Gastrocnemius medialis (tissue), 4 donors: Measurements from ENCODE around the gene ZNF112. TPM values are rescaled to one million over a fixed set of nuclear protein-coding genes. Genes with fewer than 3 reads are reported as not detected.
"Not testable (repeated sequence)": the region's sequence is repeated elsewhere in the genome, so short reads cannot be mapped to it uniquely, and the experiment has no call there.

Source experiments
- ATAC-seq, 2 donors: fragments of 150-250 bp; one replicate each; pipeline ENCODE4 v1.9.1; 2016
- DNase-seq, 2 donors: peaks; one replicate each; pipeline ENCODE4 v3.0.0-alpha.2; 2019
- H3K27ac ChIP-seq, 4 donors: fragments of 200-600 bp; sonication (generic); 1 replicate in 1 of 4; 2 replicates in 3 of 4; pipeline ENCODE4 v1.5.1; 2016 to 2018; ENCODE audit warnings: mild to moderate bottlenecking in 2 of 4, moderate library complexity in 1 of 4
- H3K27me3 ChIP-seq, 3 donors: fragments of 200-600 bp; sonication (generic) in 2 of 3; 1 replicate in 1 of 3; 2 replicates in 2 of 3; pipeline versions ENCODE4 v1.5.1 to v1.6.0; 2016 to 2019; ENCODE audit warnings: mild to moderate bottlenecking in 1 of 3, moderate library complexity in 1 of 3
- H3K36me3 ChIP-seq, 2 donors: fragments of 200-600 bp; sonication (generic) in 1 of 2; one replicate each; pipeline ENCODE4 v1.5.1; 2017 to 2018
- H3K4me1 ChIP-seq, 2 donors: fragments of 200-600 bp; sonication (generic) in 1 of 2; one replicate each; pipeline ENCODE4 v1.5.1; 2016 to 2017; ENCODE audit warnings: mild to moderate bottlenecking in 2 of 2
- H3K4me3 ChIP-seq, 4 donors: fragments of 200-600 bp; sonication (generic) in 3 of 4; 1 replicate in 1 of 4; 2 replicates in 3 of 4; pipeline ENCODE4 v1.5.1; 2016 to 2019; ENCODE audit warnings: mild to moderate bottlenecking in 2 of 4
- H3K9me3 ChIP-seq, 3 donors: fragments of 200-600 bp; sonication (generic) in 2 of 3; 1 replicate in 1 of 3; 2 replicates in 2 of 3; pipeline ENCODE4 v1.5.1; 2016 to 2019
- POLR2A ChIP-seq, 2 donors: fragments of 450-650 bp; IDR thresholded peaks; one replicate each; pipeline ENCODE4 v1.6.1; 2017; ENCODE audit warnings: antibody characterized with exemption in 2 of 2, mild to moderate bottlenecking in 2 of 2, moderate library complexity in 2 of 2
- in situ Hi-C, 4 donors: fragments of 200-750 bp; cut with MboI; loops; one replicate each; pipeline versions ENCODE4 v1.15.0 to v1.8.0; 2017; ENCODE audit warnings: low sequenced_read_pairs in 4 of 4
- intact Hi-C: fragments of 100-400 bp; cut with DNase I; formaldehyde crosslinking; loops from one replicate; pipeline ENCODE4 v1.15.1; 2023; ENCODE audit warnings: low total_unique reads
- total RNA-seq, 4 donors: library from RNA; depleted of rRNA; stranded (reverse); fragments of >200 nt; gene quantifications; one replicate each; pipeline versions ENCODE4 v1.1.0 to v1.2.3, GENCODE V29; 2016
- TF ChIP-seq, protein P1 (sequence below), 5 experiments: fragments of 450-650 bp in 3 of 5; fragments of 200-600 bp in 2 of 5; sonication (generic) in 2 of 5; IDR thresholded peaks in 4 of 5; conservative IDR thresholded peaks in 1 of 5; 1 replicate in 4 of 5; 2 replicates in 1 of 5; pipeline ENCODE4 v1.5.1; 2016 to 2019; ENCODE audit warnings: antibody characterized with exemption in 5 of 5, mild to moderate bottlenecking in 3 of 5, moderate library complexity in 3 of 5

ZNF112 gene
- total RNA-seq, 4 donors from 2014 or later, result 0.78 to 4.0 (median 1.6) TPM

DNA sequence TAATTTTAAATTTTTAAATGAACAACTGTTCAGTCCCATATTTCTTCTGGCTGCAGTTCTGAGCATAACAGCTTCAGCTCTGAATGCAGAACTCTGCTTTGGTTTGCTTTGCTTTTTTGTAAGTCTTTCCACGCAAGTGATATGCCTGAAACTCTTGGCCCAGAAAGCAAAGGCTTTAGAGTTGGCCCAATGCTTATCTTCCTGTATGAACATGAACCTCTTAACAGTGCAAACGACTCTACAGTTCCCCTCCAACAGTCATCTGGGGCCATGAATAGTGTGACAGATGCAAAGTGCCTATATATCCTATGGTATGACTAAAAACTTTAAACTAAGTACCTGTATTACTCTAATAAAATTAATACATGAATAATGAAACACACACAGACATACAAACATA lies 14.7 kb downstream of the ZNF112 start:
- H3K36me3 ChIP-seq, result peaks cover 0 to 76% of the 10 kb centered on the region in 2 donors
- H3K9me3 ChIP-seq, result peaks cover 0 to 13% (median 0%) of the 10 kb centered on the region in 3 donors
- intact Hi-C loops, result no loop called here
- H3K27me3 ChIP-seq, result no peaks in the 10 kb centered on the region
- H3K4me3 ChIP-seq, result no peak overlapping the region
- no peaks in the 10 kb centered on the region for H3K4me1 ChIP-seq
- no peak for DNase-seq
- in situ Hi-C loops, result no loop called here
- ATAC-seq, result no peak
- TF ChIP-seq, protein P1, sequence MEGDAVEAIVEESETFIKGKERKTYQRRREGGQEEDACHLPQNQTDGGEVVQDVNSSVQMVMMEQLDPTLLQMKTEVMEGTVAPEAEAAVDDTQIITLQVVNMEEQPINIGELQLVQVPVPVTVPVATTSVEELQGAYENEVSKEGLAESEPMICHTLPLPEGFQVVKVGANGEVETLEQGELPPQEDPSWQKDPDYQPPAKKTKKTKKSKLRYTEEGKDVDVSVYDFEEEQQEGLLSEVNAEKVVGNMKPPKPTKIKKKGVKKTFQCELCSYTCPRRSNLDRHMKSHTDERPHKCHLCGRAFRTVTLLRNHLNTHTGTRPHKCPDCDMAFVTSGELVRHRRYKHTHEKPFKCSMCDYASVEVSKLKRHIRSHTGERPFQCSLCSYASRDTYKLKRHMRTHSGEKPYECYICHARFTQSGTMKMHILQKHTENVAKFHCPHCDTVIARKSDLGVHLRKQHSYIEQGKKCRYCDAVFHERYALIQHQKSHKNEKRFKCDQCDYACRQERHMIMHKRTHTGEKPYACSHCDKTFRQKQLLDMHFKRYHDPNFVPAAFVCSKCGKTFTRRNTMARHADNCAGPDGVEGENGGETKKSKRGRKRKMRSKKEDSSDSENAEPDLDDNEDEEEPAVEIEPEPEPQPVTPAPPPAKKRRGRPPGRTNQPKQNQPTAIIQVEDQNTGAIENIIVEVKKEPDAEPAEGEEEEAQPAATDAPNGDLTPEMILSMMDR (IDR thresholded peaks at IDR 0.05 in 4 of 5, conservative IDR thresholded peaks at IDR 0.05 in 1 of 5), result no peak
- no peak for TF ChIP-seq POLR2A (IDR thresholded peaks at IDR 0.05)
- no peak overlapping the region for H3K27ac ChIP-seq

DNA sequence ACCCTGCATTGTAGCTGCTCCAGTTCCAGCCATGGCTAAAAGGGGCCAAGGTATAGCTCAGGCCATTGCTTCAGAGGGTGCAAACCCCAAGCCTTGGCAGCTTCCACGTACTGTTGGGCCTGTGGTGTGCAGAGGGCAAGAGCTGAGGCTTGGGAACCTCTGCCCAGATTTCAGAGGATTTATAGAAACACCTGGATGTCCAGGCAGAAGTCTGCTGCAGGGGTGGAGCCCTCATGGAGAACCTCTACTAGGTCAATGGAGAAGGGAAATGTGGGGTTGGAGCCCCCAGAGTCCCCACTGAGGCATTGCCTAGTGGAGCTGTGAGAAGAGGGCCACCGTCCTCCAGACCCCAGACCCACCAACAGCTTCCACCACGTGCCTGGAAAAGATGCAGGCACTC lies 21.8 kb downstream of the ZNF112 start:
- H3K4me1 ChIP-seq, H3K9me3 ChIP-seq, H3K27me3 ChIP-seq, H3K4me3 ChIP-seq, intact Hi-C loops, DNase-seq, in situ Hi-C loops, H3K27ac ChIP-seq, ATAC-seq: not testable (repeated sequence)
- peaks cover 18 to 92% of the 10 kb centered on the region in 2 donors for H3K36me3 ChIP-seq

DNA sequence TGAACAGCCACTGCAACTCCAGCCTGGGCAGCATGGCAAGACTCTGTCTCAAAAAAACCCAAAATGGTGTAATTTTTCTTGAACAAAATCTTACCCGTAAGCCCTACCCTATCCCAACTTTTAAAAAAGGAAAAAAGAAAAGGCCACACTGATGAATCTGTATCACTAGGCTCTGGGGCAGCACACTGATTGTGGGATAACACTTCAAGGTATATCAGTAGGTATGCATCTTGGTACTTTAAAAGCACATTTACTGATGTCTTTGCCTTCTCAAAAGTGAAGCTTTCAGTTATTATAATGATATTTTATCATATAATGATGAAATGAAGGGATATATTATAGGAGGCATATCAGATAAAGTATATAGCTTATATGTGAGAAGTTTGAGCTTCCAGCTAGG lies 24.3 kb downstream of the ZNF112 start:
- TF ChIP-seq, protein P1 (IDR thresholded peaks at IDR 0.05 in 4 of 5, conservative IDR thresholded peaks at IDR 0.05 in 1 of 5), result no peak
- intact Hi-C loops, result no loop called here
- Histone ChIP-seq H3K27me3 (no peaks in the 10 kb centered on the region), H3K27ac (no peak overlapping the region), H3K9me3 (peaks cover 0 to 7% (median 0%) of the 10 kb centered on the region in 3 donors), H3K4me3 (no peak overlapping the region), H3K4me1 (no peaks in the 10 kb centered on the region), H3K36me3 (peaks cover 27 to 98% of the 10 kb centered on the region in 2 donors)
- no peak for DNase-seq
- in situ Hi-C loops, result no loop called here
- ATAC-seq, result no peak

DNA sequence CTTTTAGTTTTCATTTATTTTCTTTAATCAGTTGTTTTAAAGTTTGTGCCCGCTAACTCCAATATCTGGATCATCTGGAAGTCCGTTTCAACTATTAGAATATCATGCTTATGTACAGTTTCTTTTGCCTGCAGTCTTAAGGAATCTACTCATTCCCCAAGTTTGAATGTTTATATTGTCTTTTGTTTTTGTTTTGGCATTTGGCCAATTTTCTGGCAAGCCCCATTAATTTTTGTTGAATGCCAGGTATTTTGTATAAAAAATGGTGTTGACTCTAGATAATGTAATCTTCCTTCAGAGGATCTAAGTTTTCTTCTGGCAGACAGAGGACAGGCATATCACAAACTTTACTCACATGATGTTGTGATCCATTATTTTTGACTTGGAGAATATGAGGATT lies 40.6 kb downstream of the ZNF112 start:
- intact Hi-C loops (no loop called here), in situ Hi-C loops (no loop called here)
- TF ChIP-seq, protein P1 (IDR thresholded peaks at IDR 0.05 in 4 of 5, conservative IDR thresholded peaks at IDR 0.05 in 1 of 5), result no peak
- no peak for TF ChIP-seq POLR2A (IDR thresholded peaks at IDR 0.05)
- ATAC-seq, result no peak
- no peak overlapping the region for H3K27ac ChIP-seq
- H3K4me1 ChIP-seq, result no peaks in the 10 kb centered on the region
- no peaks in the 10 kb centered on the region for H3K36me3 ChIP-seq
- no peak for DNase-seq
- H3K9me3 ChIP-seq, result peaks cover 0 to 3% (median 0%) of the 10 kb centered on the region in 3 donors
- no peak overlapping the region for H3K4me3 ChIP-seq
- no peaks in the 10 kb centered on the region for H3K27me3 ChIP-seq

DNA sequence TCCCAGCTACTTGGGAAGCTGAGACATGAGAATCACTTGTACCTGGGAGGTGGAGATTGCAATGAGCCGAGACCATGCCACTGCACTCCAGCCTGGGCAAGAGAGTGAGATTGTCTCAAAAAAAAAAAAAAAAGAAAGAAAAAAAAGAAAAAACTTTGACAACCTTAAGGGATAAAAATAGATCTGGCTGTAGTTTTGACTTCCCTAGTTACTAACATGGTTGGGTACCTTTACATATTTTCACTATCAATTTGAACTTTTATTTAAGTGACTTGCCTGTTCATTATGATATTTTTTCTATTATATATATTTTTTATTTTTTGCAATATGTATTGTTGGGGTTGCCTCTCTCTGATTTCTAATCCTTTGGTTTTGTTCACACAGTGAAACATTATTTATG lies 43.2 kb downstream of the ZNF112 start:
- no peak overlapping the region for H3K27ac ChIP-seq
- ATAC-seq (no peak), DNase-seq (no peak)
- H3K4me3 ChIP-seq, result no peak overlapping the region
- TF ChIP-seq, protein P1 (IDR thresholded peaks at IDR 0.05 in 4 of 5, conservative IDR thresholded peaks at IDR 0.05 in 1 of 5), result no peak
- TF ChIP-seq POLR2A (IDR thresholded peaks at IDR 0.05), result no peak
- H3K36me3 ChIP-seq, result no peaks in the 10 kb centered on the region
- intact Hi-C loops, result no loop called here
- H3K27me3 ChIP-seq, result no peaks in the 10 kb centered on the region
- H3K9me3 ChIP-seq, result peaks cover 0 to 9% (median 0%) of the 10 kb centered on the region in 3 donors
- in situ Hi-C loops, result loop anchor here in 1 of 4 donors (5.0 kb wide), 1 partner anchor 44 kb away; the partner anchor contains the start of gene ZNF112
- no peaks in the 10 kb centered on the region for H3K4me1 ChIP-seq
